ENCODE data around the gene POLR2F. TPM values are rescaled to one million over a fixed set of nuclear protein-coding genes. Genes with fewer than 3 reads are reported as not detected.
"Not testable (repeated sequence)": the region's sequence is repeated elsewhere in the genome, so short reads cannot be mapped to it uniquely, and the experiment has no call there.

Gene POLR2F
- total RNA-seq, 4 donors from 2014 or later = 31.5 to 63.8 (median 43.3) TPM

- H3K4me1 ChIP-seq = no peaks in the 10 kb centered on the region
- intact Hi-C loops (cut with DNase I; ENCODE audit: low total_unique reads) = no loop called here
- H3K27ac ChIP-seq = no peak overlapping the region
- H3K36me3 ChIP-seq = no peaks in the 10 kb centered on the region
- no peak for DNase-seq
- no peak overlapping the region for H3K4me3 ChIP-seq
- no peaks in the 10 kb centered on the region for H3K9me3 ChIP-seq
- no peaks in the 10 kb centered on the region for H3K27me3 ChIP-seq
- TF ChIP-seq POLR2A (IDR thresholded peaks at IDR 0.05) = no peak
- no peak for TF ChIP-seq CTCF (IDR thresholded peaks at IDR 0.05)
Observed at GRCh38 chr22:37973271-37974170, 20.0 kb downstream of the POLR2F start.

DNA sequence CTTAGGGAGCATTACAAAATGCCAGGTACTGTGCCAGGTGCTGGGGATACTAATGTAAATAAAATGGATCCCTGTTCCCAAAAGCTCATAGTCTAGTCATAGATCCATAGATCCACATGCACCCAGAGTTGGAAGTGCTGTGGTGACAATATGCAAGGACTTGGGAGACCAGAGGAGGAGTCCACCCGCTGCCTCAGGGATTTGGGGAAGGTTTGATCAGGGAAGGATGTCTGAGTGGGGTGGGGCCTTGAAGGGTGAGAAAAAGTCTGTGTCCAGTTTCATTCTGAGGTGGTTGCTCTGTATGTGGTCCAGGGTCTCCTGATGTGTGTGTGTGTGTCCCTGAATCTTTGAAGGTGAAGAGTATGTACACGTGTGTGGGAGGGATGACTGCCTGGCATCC is 21.7 kb downstream of the POLR2F start:
- TF ChIP-seq POLR2A (IDR thresholded peaks at IDR 0.05) (no peak), CTCF (IDR thresholded peaks at IDR 0.05) (no peak)

DNA sequence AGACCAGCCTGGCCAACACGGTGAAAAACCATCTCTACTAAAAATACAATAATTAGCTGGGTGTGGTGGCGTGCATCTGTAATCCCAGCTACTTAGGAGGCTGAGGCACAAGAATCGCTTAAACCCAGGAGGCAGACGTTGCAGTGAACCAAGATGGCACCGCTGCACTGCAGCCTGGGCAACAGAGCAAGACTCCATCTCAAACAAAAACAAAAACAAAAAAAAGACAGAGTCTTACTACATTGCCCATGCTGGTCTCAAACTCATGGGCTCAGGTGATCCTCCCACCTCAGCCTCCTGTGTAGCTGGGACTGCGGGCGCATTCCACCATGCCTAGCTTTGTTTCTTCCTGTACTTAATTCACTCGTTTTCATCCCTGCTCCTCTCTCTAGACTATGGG is 22.5 kb downstream of the POLR2F start:
- intact Hi-C loops (cut with DNase I; ENCODE audit: low total_unique reads); H3K27ac ChIP-seq; H3K9me3 ChIP-seq; H3K27me3 ChIP-seq; H3K36me3 ChIP-seq; DNase-seq; H3K4me3 ChIP-seq; H3K4me1 ChIP-seq: not testable (repeated sequence)

More for the DNA sequence above, 21.7 kb downstream of the POLR2F start:
- intact Hi-C loops (cut with DNase I; ENCODE audit: low total_unique reads) = no loop called here
- Histone ChIP-seq H3K36me3 (no peaks in the 10 kb centered on the region), H3K4me3 (no peak overlapping the region), H3K27ac (no peak overlapping the region), H3K4me1 (no peaks in the 10 kb centered on the region), H3K27me3 (no peaks in the 10 kb centered on the region), H3K9me3 (no peaks in the 10 kb centered on the region)
- no peak for DNase-seq

GRCh38 chr22:37976547-37976946 is 23.0 kb downstream of the POLR2F start:
- intact Hi-C loops (cut with DNase I; ENCODE audit: low total_unique reads) = no loop called here
- Histone ChIP-seq H3K4me1 (no peaks in the 10 kb centered on the region), H3K27me3 (no peaks in the 10 kb centered on the region), H3K27ac (no peak overlapping the region), H3K9me3 (no peaks in the 10 kb centered on the region), H3K36me3 (no peaks in the 10 kb centered on the region), H3K4me3 (no peak overlapping the region)
- DNase-seq = no peak
- TF ChIP-seq POLR2A (IDR thresholded peaks at IDR 0.05) (no peak), CTCF (IDR thresholded peaks at IDR 0.05) (no peak)

GRCh38 chr22:37979782-37980181 is 26.3 kb downstream of the POLR2F start:
- DNase-seq = no peak
- H3K27ac ChIP-seq = no peak overlapping the region
- no peaks in the 10 kb centered on the region for H3K27me3 ChIP-seq
- H3K9me3 ChIP-seq = no peaks in the 10 kb centered on the region
- TF ChIP-seq CTCF (IDR thresholded peaks at IDR 0.05) (no peak), POLR2A (IDR thresholded peaks at IDR 0.05) (no peak)
- H3K36me3 ChIP-seq = no peaks in the 10 kb centered on the region
- intact Hi-C loops (cut with DNase I; ENCODE audit: low total_unique reads) = no loop called here
- H3K4me3 ChIP-seq = no peak overlapping the region
- no peaks in the 10 kb centered on the region for H3K4me1 ChIP-seq
